Neural cell (in vitro differentiated cells): ENCODE measurements around the gene LRRC14B. TPM values are rescaled to one million over a fixed set of nuclear protein-coding genes. Genes with fewer than 3 reads are reported as not detected.

Source experiments
- H2AFZ ChIP-seq: fragments of 200-600, 300-800 bp; sonication (generic), shearing (Covaris generic); 2 replicates; pipeline ENCODE4 v1.6.0; 2014; ENCODE audit warnings: low read depth, mild to moderate bottlenecking, antibody characterized with exemption, low read length, moderate library complexity
- H3F3A ChIP-seq: fragments of 200-600 bp; shearing (Covaris generic); 2 replicates; pipeline ENCODE4 v1.6.1; 2016; ENCODE audit warnings: mild to moderate bottlenecking, moderate library complexity, mixed read lengths, antibody characterized with exemption, low read length; ENCODE audit not compliant: insufficient read depth, poor library complexity, severe bottlenecking
- H3K27ac ChIP-seq: fragments of 200-600, 300-800 bp; sonication (generic), shearing (Covaris generic); 2 replicates; pipeline ENCODE4 v1.5.1; 2014; ENCODE audit warnings: mild to moderate bottlenecking, low read length, moderate library complexity
- H3K27me3 ChIP-seq: fragments of 300-800, 200-600 bp; sonication (generic), shearing (Covaris generic); 2 replicates; pipeline ENCODE4 v1.6.0; 2014; ENCODE audit warnings: mild to moderate bottlenecking, low read depth, low read length, moderate library complexity; ENCODE audit not compliant: insufficient read depth
- H3K36me3 ChIP-seq: fragments of 300-800, 200-600 bp; sonication (generic), shearing (Covaris generic); 2 replicates; pipeline ENCODE4 v1.5.1; 2014; ENCODE audit warnings: mild to moderate bottlenecking, antibody characterized with exemption, low read length, moderate library complexity; ENCODE audit not compliant: insufficient read depth
- H3K4me2 ChIP-seq: fragments of 300-800, 200-600 bp; sonication (generic), shearing (Covaris generic); 2 replicates; pipeline ENCODE4 v1.6.0; 2014; ENCODE audit warnings: mild to moderate bottlenecking, low read length
- H3K4me3 ChIP-seq: fragments of 300-800, 200-600 bp; sonication (generic), shearing (Covaris generic); 2 replicates; pipeline ENCODE4 v1.5.1; 2014; ENCODE audit warnings: mild to moderate bottlenecking, low read length, moderate library complexity
- H3K79me2 ChIP-seq: fragments of 200-600 bp; shearing (Covaris generic); replicated peaks from 2 replicates; pipeline ENCODE4 v1.6.0; 2014; ENCODE audit warnings: mild to moderate bottlenecking, low read length, moderate library complexity; ENCODE audit not compliant: insufficient read depth
- H3K9ac ChIP-seq: fragments of 300-800, 200-600 bp; sonication (generic), shearing (Covaris generic); 2 replicates; pipeline ENCODE4 v1.6.1; 2016; ENCODE audit warnings: mild to moderate bottlenecking, low read length, mixed read lengths
- H3K9me2 ChIP-seq: fragments of 200-600 bp; shearing (Covaris generic); 2 replicates; pipeline ENCODE4 v1.6.1; 2016; ENCODE audit warnings: mild to moderate bottlenecking, low read length, mixed read lengths; ENCODE audit not compliant: insufficient read depth
- H3K9me3 ChIP-seq: fragments of 200-600, 300-800 bp; sonication (generic), shearing (Covaris generic); 2 replicates; pipeline ENCODE4 v1.6.1; 2016; ENCODE audit warnings: mild to moderate bottlenecking, mixed run types, low read length, moderate library complexity, mixed read lengths
- H4K20me1 ChIP-seq: fragments of 200-600 bp; shearing (Covaris generic); 2 replicates; pipeline ENCODE4 v1.6.1; 2016; ENCODE audit warnings: mild to moderate bottlenecking, mixed run types; ENCODE audit not compliant: insufficient read depth
- EP300 ChIP-seq: fragments of 450-650 bp; conservative IDR thresholded peaks from 2 replicates; pipeline ENCODE4 v1.6.1; 2014; ENCODE audit warnings: antibody characterized with exemption, mild to moderate bottlenecking, moderate library complexity; ENCODE audit not compliant: poor library complexity, severe bottlenecking
- EZH2 ChIP-seq: fragments of 200-600, 300-800 bp; shearing (Covaris generic), sonication (generic); IDR thresholded peaks from 2 replicates; pipeline ENCODE4 v1.6.1; 2014; ENCODE audit warnings: antibody characterized with exemption, low read length, borderline replicate concordance, mild to moderate bottlenecking; ENCODE audit not compliant: insufficient read depth, poor library complexity, severe bottlenecking
- MXI1 ChIP-seq: fragments of 450-650 bp; conservative IDR thresholded peaks from 2 replicates; pipeline ENCODE4 v1.6.1; 2014; ENCODE audit warnings: antibody characterized with exemption, mild to moderate bottlenecking; ENCODE audit not compliant: poor library complexity, severe bottlenecking
- POLR2AphosphoS5 ChIP-seq: IDR thresholded peaks from 2 replicates; pipeline ENCODE4 v1.6.1; 2012
- RAD21 ChIP-seq: fragments of 450-650 bp; conservative IDR thresholded peaks from 2 replicates; pipeline ENCODE4 v1.6.1; 2014; ENCODE audit warnings: antibody characterized with exemption, mild to moderate bottlenecking, moderate library complexity
- REST ChIP-seq: IDR thresholded peaks from 2 replicates; pipeline ENCODE4 v1.6.1; 2012; ENCODE audit warnings: borderline replicate concordance
- SMC3 ChIP-seq: fragments of 450-650 bp; conservative IDR thresholded peaks from 2 replicates; pipeline ENCODE4 v1.6.1; 2014; ENCODE audit warnings: antibody characterized with exemption, mild to moderate bottlenecking, moderate library complexity; ENCODE audit not compliant: poor library complexity
- TAF1 ChIP-seq: IDR thresholded peaks from 2 replicates; pipeline ENCODE4 v1.6.1; 2012; ENCODE audit warnings: low read depth
- polyA plus RNA-seq: library from polyadenylated mRNA; depleted of rRNA; stranded (reverse); fragments of >200 nt; gene quantifications from 2 replicates; pipeline ENCODE4 v1.2.3, GENCODE V29; 2014
- TF ChIP-seq, protein P1 (sequence below): fragments of 450-650 bp; IDR thresholded peaks from 2 replicates; pipeline ENCODE4 v1.5.1; 2014; ENCODE audit warnings: antibody characterized with exemption, mild to moderate bottlenecking, moderate library complexity; ENCODE audit not compliant: poor library complexity, severe bottlenecking

Gene LRRC14B
- polyA plus RNA-seq, 1 donor from 2014 or later, result not detected

DNA sequence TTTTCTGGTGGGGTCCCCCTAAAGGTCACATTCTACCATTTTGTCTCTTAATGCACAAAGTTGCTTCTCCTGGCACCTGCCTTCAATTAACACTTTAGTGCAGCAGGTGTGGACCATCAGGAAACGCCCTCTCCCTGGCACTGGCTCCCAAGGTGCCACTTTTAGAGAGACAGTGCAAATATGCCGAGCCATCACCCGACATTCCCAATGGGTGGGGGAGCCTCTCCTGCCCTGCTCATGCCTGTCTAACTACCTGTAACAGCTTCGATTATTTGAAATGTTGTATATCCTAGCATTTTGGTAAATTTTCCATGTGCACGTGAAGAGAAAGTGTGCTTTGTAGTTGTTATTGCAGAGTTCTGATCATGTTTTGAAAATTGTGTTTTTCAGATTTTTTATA is 13.2 kb upstream of the LRRC14B start:
- Histone ChIP-seq H3K4me2 (no peak overlapping the region), H4K20me1 (no peaks in the 10 kb centered on the region), H3K36me3 (no peaks in the 10 kb centered on the region), H3K79me2 (no peaks in the 10 kb centered on the region), H3K27me3 (no peaks in the 10 kb centered on the region), H3K27ac (no peak overlapping the region), H3F3A (no peaks in the 10 kb centered on the region), H3K9ac (no peak overlapping the region), H3K4me3 (no peak overlapping the region), H2AFZ (no peak overlapping the region), H3K9me3 (no peaks in the 10 kb centered on the region), H3K9me2 (no peaks in the 10 kb centered on the region)
- TF ChIP-seq SMC3, result no peak
- TF ChIP-seq POLR2AphosphoS5, result no peak
- TF ChIP-seq TAF1, result no peak
- TF ChIP-seq EP300, result no peak
- no peak for TF ChIP-seq REST
- TF ChIP-seq MXI1, result no peak
- TF ChIP-seq EZH2, result no peak
- no peak for TF ChIP-seq RAD21
- TF ChIP-seq, protein P1, sequence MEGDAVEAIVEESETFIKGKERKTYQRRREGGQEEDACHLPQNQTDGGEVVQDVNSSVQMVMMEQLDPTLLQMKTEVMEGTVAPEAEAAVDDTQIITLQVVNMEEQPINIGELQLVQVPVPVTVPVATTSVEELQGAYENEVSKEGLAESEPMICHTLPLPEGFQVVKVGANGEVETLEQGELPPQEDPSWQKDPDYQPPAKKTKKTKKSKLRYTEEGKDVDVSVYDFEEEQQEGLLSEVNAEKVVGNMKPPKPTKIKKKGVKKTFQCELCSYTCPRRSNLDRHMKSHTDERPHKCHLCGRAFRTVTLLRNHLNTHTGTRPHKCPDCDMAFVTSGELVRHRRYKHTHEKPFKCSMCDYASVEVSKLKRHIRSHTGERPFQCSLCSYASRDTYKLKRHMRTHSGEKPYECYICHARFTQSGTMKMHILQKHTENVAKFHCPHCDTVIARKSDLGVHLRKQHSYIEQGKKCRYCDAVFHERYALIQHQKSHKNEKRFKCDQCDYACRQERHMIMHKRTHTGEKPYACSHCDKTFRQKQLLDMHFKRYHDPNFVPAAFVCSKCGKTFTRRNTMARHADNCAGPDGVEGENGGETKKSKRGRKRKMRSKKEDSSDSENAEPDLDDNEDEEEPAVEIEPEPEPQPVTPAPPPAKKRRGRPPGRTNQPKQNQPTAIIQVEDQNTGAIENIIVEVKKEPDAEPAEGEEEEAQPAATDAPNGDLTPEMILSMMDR, result no peak

DNA sequence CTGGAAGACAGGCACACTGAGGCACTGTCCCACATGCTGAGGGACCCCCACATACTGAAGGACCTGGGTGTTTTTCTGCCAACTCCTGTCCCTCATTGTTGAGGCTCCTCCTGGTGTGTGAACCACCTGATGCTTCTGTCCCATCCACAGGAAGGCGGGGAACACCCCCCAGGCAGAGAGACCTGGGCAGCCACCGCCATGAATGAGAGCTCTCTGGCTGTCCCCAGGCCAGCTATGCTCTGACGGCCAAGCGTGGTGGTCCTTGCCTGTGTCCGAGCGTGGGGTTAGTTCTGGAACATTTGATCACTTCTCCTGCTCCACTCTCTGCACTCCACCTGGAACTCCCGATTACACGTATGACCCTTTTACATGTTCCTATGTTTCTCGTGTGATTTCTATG is 11.9 kb upstream of the LRRC14B start:
- no peak overlapping the region for H3K4me3 ChIP-seq
- TF ChIP-seq EP300 (no peak), MXI1 (no peak), TAF1 (no peak), EZH2 (no peak), SMC3 (no peak), RAD21 (no peak), REST (no peak), POLR2AphosphoS5 (no peak)
- TF ChIP-seq, protein P1, result no peak
- no peak overlapping the region for H3K9ac ChIP-seq
- no peaks in the 10 kb centered on the region for H3K9me2 ChIP-seq
- H3K36me3 ChIP-seq, result no peaks in the 10 kb centered on the region
- no peak overlapping the region for H3K27ac ChIP-seq
- no peaks in the 10 kb centered on the region for H3F3A ChIP-seq
- H3K9me3 ChIP-seq, result no peaks in the 10 kb centered on the region
- H2AFZ ChIP-seq, result no peak overlapping the region
- no peaks in the 10 kb centered on the region for H3K27me3 ChIP-seq
- H3K79me2 ChIP-seq, result no peaks in the 10 kb centered on the region
- H3K4me2 ChIP-seq, result no peak overlapping the region
- no peaks in the 10 kb centered on the region for H4K20me1 ChIP-seq
